Activated naive CD4-positive, alpha-beta T cell treated with anti-CD3 and anti-CD28 coated beads, Interleukin-2, amount 10 ng/mL, durations not matched to agents 7 days and 5 days (primary cell): ENCODE data around the gene ARAF.
"Not testable (repeated sequence)": the region's sequence is repeated elsewhere in the genome, so short reads cannot be mapped to it uniquely, and the experiment has no call there.

Source experiments
- CTCF ChIA-PET: fragments of 350-600 bp; sonication (Branson Sonifier 250); formaldehyde crosslinking; loops from one replicate; lab custom pipeline; 2021; ENCODE audit warnings: antibody characterized with exemption; lab: Charles Lee
- DNase-seq: peaks from one replicate; pipeline ENCODE4 v3.0.0-alpha.2; 2020
- H3K27ac Mint-ChIP-seq: one replicate; pipeline ENCODE4 v1.8.0; 2021; ENCODE audit warnings: mild to moderate bottlenecking, moderate library complexity, mixed read lengths
- H3K27me3 Mint-ChIP-seq: one replicate; pipeline ENCODE4 v1.8.0; 2021; ENCODE audit warnings: mild to moderate bottlenecking, mixed read lengths
- H3K36me3 Mint-ChIP-seq: one replicate; pipeline ENCODE4 v1.8.0; 2021; ENCODE audit warnings: mixed read lengths
- H3K4me1 Mint-ChIP-seq: one replicate; pipeline ENCODE4 v1.8.0; 2021; ENCODE audit warnings: mixed read lengths
- H3K4me3 Mint-ChIP-seq: one replicate; pipeline ENCODE4 v1.8.0; 2021; ENCODE audit warnings: mild to moderate bottlenecking, moderate library complexity, mixed read lengths
- H3K9me3 Mint-ChIP-seq: one replicate; pipeline ENCODE4 v1.8.0; 2021; ENCODE audit warnings: mixed read lengths

The ARAF gene

GRCh38 chrX:47560934-47561658, at the start of gene ARAF:
ARAF (plus strand) TSS chrX:47561205; CDS start chrX:47562968, 1,763 bp downstream.
- peaks cover 12% of the 10 kb centered on the region for H3K36me3 Mint-ChIP-seq
- CTCF ChIA-PET, result interaction anchor here (0.8 to 2.3 kb wide), 3 partner anchors 68 to 83 kb away, joined by 3 to 5 read pairs (median 3); no protein-coding TSS in a partner anchor
- H3K9me3 Mint-ChIP-seq, result no peaks in the 10 kb centered on the region
- H3K4me1 Mint-ChIP-seq, result peaks cover 49% of the 10 kb centered on the region
- peak within 1 kb of the TSS; percentile 96 for H3K27ac Mint-ChIP-seq
- no peaks in the 10 kb centered on the region for H3K27me3 Mint-ChIP-seq
- peak; percentile 98 for DNase-seq
- peak within 1 kb of the TSS; percentile 81 for H3K4me3 Mint-ChIP-seq

DNA sequence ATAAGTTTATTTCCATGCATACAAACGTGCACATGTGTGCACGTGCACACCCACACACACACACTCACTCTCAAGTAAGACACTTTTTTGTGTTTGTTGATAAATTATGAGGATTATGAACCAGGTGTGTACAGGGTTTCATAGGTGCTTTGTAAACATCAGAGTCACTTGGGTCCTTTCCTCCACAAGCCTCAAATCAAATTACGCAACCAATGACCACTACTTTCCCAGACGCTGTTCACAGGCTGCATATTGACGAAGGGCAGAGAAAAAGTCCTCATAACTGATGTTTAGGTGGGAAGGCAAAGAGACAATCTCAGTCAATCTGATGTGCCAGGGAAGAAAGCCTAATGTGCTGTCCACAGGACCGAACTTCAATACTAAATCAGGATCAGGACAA, 48.6 kb upstream of the ARAF start:
- H3K36me3 Mint-ChIP-seq, DNase-seq, CTCF ChIA-PET, H3K27ac Mint-ChIP-seq, H3K27me3 Mint-ChIP-seq, H3K9me3 Mint-ChIP-seq: not testable (repeated sequence)
- Mint-ChIP-seq H3K4me1 (peaks cover 18% of the 10 kb centered on the region), H3K4me3 (peak overlapping the region; percentile 49)

DNA sequence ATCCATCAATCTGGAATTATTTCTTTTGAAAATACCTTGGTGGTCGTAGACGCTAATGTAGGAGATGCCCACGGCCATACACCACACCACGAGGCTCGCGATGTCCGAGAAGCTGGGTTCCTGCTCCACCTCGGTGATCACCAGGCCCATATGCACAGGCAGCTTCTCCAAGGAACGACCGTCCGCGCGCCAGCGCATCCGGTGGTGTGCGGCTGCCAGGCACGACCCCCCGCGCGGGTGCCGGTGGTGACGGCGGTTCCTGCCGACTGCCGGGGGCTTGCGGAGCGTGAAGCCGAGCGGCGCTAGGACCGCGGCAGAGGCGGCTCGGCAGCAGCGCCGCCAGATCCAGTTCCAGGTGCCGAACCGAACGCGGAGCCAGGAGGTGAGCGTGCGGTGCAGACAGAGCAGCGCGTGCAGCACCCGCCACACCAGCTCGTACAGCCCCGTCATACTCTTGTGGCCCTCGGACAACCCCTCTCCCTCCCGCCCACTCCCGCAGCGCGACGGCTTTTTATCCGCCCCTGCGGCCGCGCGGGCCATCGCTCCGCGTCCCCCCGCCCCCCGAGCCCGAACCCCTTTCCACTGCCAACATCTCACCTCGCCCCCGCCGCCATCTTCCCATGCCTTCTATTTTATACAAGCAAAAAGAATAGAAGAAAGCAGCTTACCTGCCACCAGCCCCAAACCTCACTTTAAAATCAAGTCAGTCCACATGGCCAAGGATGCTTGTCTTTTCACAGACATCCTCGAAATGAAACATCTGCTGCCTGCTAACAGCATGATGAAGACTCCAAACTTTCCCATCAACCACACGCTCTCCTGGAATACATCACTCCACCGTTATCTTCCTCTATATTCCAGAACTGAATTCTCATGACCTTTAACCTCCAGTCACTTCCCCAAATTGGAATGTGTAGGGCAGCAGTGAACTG, 47.7 kb upstream of the ARAF start:
- Mint-ChIP-seq H3K4me1 (peaks cover 15% of the 10 kb centered on the region), H3K4me3 (peak overlapping the region; percentile 80)
- H3K36me3 Mint-ChIP-seq, H3K9me3 Mint-ChIP-seq, CTCF ChIA-PET, H3K27me3 Mint-ChIP-seq, H3K27ac Mint-ChIP-seq: not testable (repeated sequence)
- peak; percentile 23 for DNase-seq

GRCh38 chrX:47514533-47515235, 46.3 kb upstream of the ARAF start:
- Mint-ChIP-seq H3K9me3 (no peaks in the 10 kb centered on the region), H3K4me1 (peaks cover 15% of the 10 kb centered on the region), H3K36me3 (no peaks in the 10 kb centered on the region), H3K4me3 (no peak overlapping the region), H3K27ac (no peak overlapping the region), H3K27me3 (peaks cover 9% of the 10 kb centered on the region)
- CTCF ChIA-PET, result no interaction called here
- DNase-seq, result no peak

- no peak overlapping the region for H3K4me3 Mint-ChIP-seq
- DNase-seq, result no peak
- CTCF ChIA-PET, result interaction anchor here (0.8 kb wide), 1 partner anchor 11 kb away, joined by 3 read pairs; no protein-coding TSS in a partner anchor
- H3K9me3 Mint-ChIP-seq, result no peaks in the 10 kb centered on the region
- peaks cover 9% of the 10 kb centered on the region for H3K27me3 Mint-ChIP-seq
- peaks cover 15% of the 10 kb centered on the region for H3K4me1 Mint-ChIP-seq
- H3K27ac Mint-ChIP-seq, result no peak overlapping the region
- no peaks in the 10 kb centered on the region for H3K36me3 Mint-ChIP-seq
Observed at GRCh38 chrX:47515941-47516665, 44.9 kb upstream of the ARAF start.

DNA sequence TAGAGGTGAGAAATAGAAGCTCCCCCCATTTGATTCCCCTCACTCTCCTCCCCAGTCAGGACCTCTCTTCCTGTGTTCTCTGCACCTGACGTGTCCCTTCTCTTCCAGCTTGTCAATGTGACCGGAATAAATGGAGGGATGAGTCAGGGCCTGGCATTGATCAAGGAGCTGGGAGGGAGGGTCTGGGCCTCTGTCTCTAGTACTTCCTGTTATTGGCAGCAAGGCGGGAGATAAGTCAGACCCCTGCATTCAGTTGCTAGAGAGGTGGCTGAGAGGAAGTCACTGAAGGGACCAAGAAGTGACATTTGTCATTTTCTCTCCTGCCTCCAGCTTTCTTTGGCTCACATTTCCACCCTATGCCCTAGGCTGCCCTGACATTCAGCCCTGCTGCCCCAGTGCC, 42.9 kb upstream of the ARAF start:
- H3K27me3 Mint-ChIP-seq, result peaks cover 4% of the 10 kb centered on the region
- no peak for DNase-seq
- H3K27ac Mint-ChIP-seq, result no peak overlapping the region
- H3K9me3 Mint-ChIP-seq, result no peaks in the 10 kb centered on the region
- peaks cover 13% of the 10 kb centered on the region for H3K4me1 Mint-ChIP-seq
- no peaks in the 10 kb centered on the region for H3K36me3 Mint-ChIP-seq
- CTCF ChIA-PET, result interaction anchor here (1.6 kb wide), 1 partner anchor 21 kb away, joined by 6 read pairs; no protein-coding TSS in a partner anchor
- H3K4me3 Mint-ChIP-seq, result no peak overlapping the region

- Mint-ChIP-seq H3K4me3 (peak overlapping the region; percentile 56), H3K27ac (no peak overlapping the region), H3K9me3 (no peaks in the 10 kb centered on the region), H3K36me3 (no peaks in the 10 kb centered on the region), H3K27me3 (peaks cover 6% of the 10 kb centered on the region), H3K4me1 (peaks cover 3% of the 10 kb centered on the region)
- CTCF ChIA-PET, result interaction anchor here (0.7 to 2.2 kb wide), 10 partner anchors 23 to 335 kb away, joined by 3 to 8 read pairs (median 4); no protein-coding TSS in a partner anchor
- DNase-seq, result peak; percentile 83
Observed at GRCh38 chrX:47523297-47523696, 37.7 kb upstream of the ARAF start.

- no peaks in the 10 kb centered on the region for H3K9me3 Mint-ChIP-seq
- peaks cover 3% of the 10 kb centered on the region for H3K4me1 Mint-ChIP-seq
- H3K4me3 Mint-ChIP-seq, result peak overlapping the region; percentile 59
- H3K36me3 Mint-ChIP-seq, result no peaks in the 10 kb centered on the region
- CTCF ChIA-PET, result interaction anchor here (0.7 to 2.2 kb wide), 9 partner anchors 23 to 329 kb away, joined by 3 to 8 read pairs (median 4); no protein-coding TSS in a partner anchor
- H3K27me3 Mint-ChIP-seq, result peaks cover 6% of the 10 kb centered on the region
- H3K27ac Mint-ChIP-seq, result no peak overlapping the region
- no peak for DNase-seq
Observed at GRCh38 chrX:47523713-47524166, 37.3 kb upstream of the ARAF start.

DNA sequence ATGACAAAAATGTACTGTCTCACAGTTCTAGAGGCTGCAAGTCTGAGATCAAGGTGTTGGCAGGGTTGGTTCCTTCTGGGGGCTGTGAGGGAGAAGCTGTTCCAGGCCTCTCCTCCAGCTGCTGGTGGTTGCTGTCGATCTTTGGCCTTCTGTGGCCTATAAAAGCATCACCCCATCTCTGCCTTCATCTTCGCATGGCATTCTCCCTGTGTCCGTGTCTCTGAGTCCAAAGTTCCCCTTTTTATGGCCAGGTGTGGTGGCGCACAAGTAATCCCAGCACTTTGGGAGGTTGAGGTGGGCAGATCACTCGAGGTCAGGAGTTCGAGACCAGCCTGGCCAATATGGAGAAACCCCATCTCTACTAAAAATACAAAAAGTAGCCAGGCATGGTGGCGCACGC, 31.5 kb upstream of the ARAF start:
- Mint-ChIP-seq H3K36me3 (no peaks in the 10 kb centered on the region), H3K9me3 (no peaks in the 10 kb centered on the region), H3K27me3 (peaks cover 4% of the 10 kb centered on the region), H3K27ac (no peak overlapping the region), H3K4me1 (no peaks in the 10 kb centered on the region), H3K4me3 (no peak overlapping the region)
- DNase-seq, result no peak
- CTCF ChIA-PET, result interaction anchor here (0.7 kb wide), 1 partner anchor 413 kb away, joined by 3 read pairs; no protein-coding TSS in a partner anchor

GRCh38 chrX:47530049-47530448, 31.0 kb upstream of the ARAF start:
- peaks cover 4% of the 10 kb centered on the region for H3K27me3 Mint-ChIP-seq
- DNase-seq, result no peak
- H3K36me3 Mint-ChIP-seq, result no peaks in the 10 kb centered on the region
- no peaks in the 10 kb centered on the region for H3K4me1 Mint-ChIP-seq
- no peaks in the 10 kb centered on the region for H3K9me3 Mint-ChIP-seq
- no peak overlapping the region for H3K4me3 Mint-ChIP-seq
- CTCF ChIA-PET, result no interaction called here
- no peak overlapping the region for H3K27ac Mint-ChIP-seq

DNA sequence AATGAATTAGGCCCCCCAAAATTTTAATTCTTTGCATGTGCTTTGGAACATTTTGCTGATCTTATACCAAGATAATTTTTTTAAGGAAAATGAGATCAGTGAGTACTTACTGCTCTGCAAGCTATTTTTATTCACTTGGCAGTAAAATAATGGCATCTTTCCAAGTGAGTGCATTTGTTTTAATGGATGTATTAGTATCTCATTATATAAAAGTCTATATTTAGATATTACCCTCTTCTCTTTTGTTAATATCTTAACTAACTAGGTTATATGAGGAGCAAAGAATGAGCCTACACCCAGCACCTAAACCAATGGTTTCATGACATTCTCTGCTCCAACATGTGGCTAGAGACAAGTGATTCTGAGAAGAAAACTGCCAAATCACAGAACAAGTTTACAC, 21.1 kb upstream of the ARAF start:
- Mint-ChIP-seq H3K4me3 (no peak overlapping the region), H3K9me3 (no peaks in the 10 kb centered on the region), H3K27ac (no peak overlapping the region), H3K27me3 (no peaks in the 10 kb centered on the region), H3K4me1 (no peaks in the 10 kb centered on the region), H3K36me3 (no peaks in the 10 kb centered on the region)
- no peak for DNase-seq
- CTCF ChIA-PET, result interaction anchor here (0.8 to 1.3 kb wide), 2 partner anchors 56 to 83 kb away, joined by 3 read pairs; no protein-coding TSS in a partner anchor

- Mint-ChIP-seq H3K27ac (no peak overlapping the region), H3K4me3 (no peak overlapping the region), H3K9me3 (no peaks in the 10 kb centered on the region), H3K27me3 (no peaks in the 10 kb centered on the region), H3K36me3 (no peaks in the 10 kb centered on the region), H3K4me1 (no peaks in the 10 kb centered on the region)
- CTCF ChIA-PET, result interaction anchor here (0.8 to 1.3 kb wide), 3 partner anchors 15 to 82 kb away, joined by 3 read pairs; no protein-coding TSS in a partner anchor
- DNase-seq, result peak; percentile 22
Observed at GRCh38 chrX:47540754-47541538, 20.1 kb upstream of the ARAF start.
